IMR-90 (cell line): ENCODE data around the gene SLC39A5. TPM values are rescaled to one million over a fixed set of nuclear protein-coding genes. Genes with fewer than 3 reads are reported as not detected.
A peak's percentile ranks its signal among the peaks of the same experiment; 100 is the strongest.

Experiments used
- ATAC-seq: fragments of 200-7000 bp; cut with Tn5 transposase; 2 replicates; pipeline ENCODE4 v1.9.1; 2020; ENCODE audit warnings: low read depth, mild to moderate bottlenecking, moderate library complexity
- BruUV-seq: library from RNA; stranded (reverse); fragments of 400-500 nt; replicated peaks from 2 replicates; lab custom pipeline; 2021; lab: Mats Ljungman, UMichigan
- CTCF ChIA-PET: fragments of 300-600 bp; formaldehyde crosslinking; extraction: SDS; loops from one replicate; lab custom pipeline; 2021; ENCODE audit warnings: antibody characterized with exemption; lab: Yijun Ruan, JAX
- POLR2A ChIA-PET: fragments of 300-600 bp; sonication (Branson Sonifier 250); formaldehyde crosslinking; loops from one replicate; lab custom pipeline; 2022; ENCODE audit warnings: antibody characterized with exemption; ENCODE audit not compliant: unreplicated experiment; lab: Charles Lee
- DNase-seq: peaks from one replicate; pipeline ENCODE4 v3.0.0; 2013
- H2AFZ ChIP-seq: replicated peaks from 2 replicates; pipeline ENCODE3; 2013; ENCODE audit warnings: low read length, mild to moderate bottlenecking; ENCODE audit not compliant: poor library complexity
- H2AK5ac ChIP-seq: 2 replicates; pipeline ENCODE4 v1.6.1; 2013; ENCODE audit warnings: low read depth, low read length, inconsistent platforms
- H2AK9ac ChIP-seq: replicated peaks from 2 replicates; pipeline ENCODE3; 2013; ENCODE audit warnings: mild to moderate bottlenecking, low read depth, low read length, moderate library complexity; ENCODE audit not compliant: poor library complexity
- H2BK120ac ChIP-seq: 2 replicates; pipeline ENCODE4 v1.6.1; 2013; ENCODE audit warnings: low read depth, low read length, inconsistent platforms
- H2BK15ac ChIP-seq: 3 replicates; pipeline ENCODE4 v1.6.1; 2013; ENCODE audit warnings: low read depth, low read length, inconsistent platforms
- H2BK20ac ChIP-seq: 2 replicates; pipeline ENCODE4 v1.6.1; 2013; ENCODE audit warnings: low read depth, mild to moderate bottlenecking, inconsistent platforms, low read length, moderate library complexity
- H2BK5ac ChIP-seq: 2 replicates; pipeline ENCODE4 v1.6.1; 2013; ENCODE audit warnings: mild to moderate bottlenecking, low read depth, low read length, inconsistent platforms; ENCODE audit not compliant: poor library complexity, severe bottlenecking
- H3K14ac ChIP-seq: replicated peaks from 2 replicates; pipeline ENCODE4 v1.6.1; 2013; ENCODE audit warnings: low read depth, low read length, inconsistent platforms
- H3K18ac ChIP-seq: 2 replicates; pipeline ENCODE4 v1.6.1; 2013; ENCODE audit warnings: low read depth, low read length, control low read depth
- H3K23ac ChIP-seq: 2 replicates; pipeline ENCODE4 v1.6.1; 2013; ENCODE audit warnings: low read depth, low read length, inconsistent platforms
- H3K27ac ChIP-seq: 2 replicates; pipeline ENCODE4 v1.5.1; 2013; ENCODE audit warnings: mild to moderate bottlenecking, control low read depth, low read length; ENCODE audit not compliant: insufficient read depth
- H3K27me3 ChIP-seq: 2 replicates; pipeline ENCODE4 v1.6.1; 2013; ENCODE audit warnings: low read length; ENCODE audit not compliant: control insufficient read depth, insufficient read depth
- H3K36me3 ChIP-seq: 2 replicates; pipeline ENCODE4 v1.6.1; 2013; ENCODE audit warnings: low read length, mixed read lengths; ENCODE audit not compliant: control insufficient read depth, insufficient read depth
- H3K4ac ChIP-seq: 2 replicates; pipeline ENCODE4 v1.6.1; 2013; ENCODE audit warnings: low read depth, low read length, inconsistent platforms
- H3K4me1 ChIP-seq: 2 replicates; pipeline ENCODE4 v1.6.1; 2013; ENCODE audit warnings: low read length, mixed read lengths; ENCODE audit not compliant: control insufficient read depth, insufficient read depth
- H3K4me2 ChIP-seq: 2 replicates; pipeline ENCODE4 v1.6.1; 2013; ENCODE audit warnings: low read depth, mild to moderate bottlenecking, control low read depth, low read length, moderate library complexity
- H3K4me3 ChIP-seq: 2 replicates; pipeline ENCODE4 v1.5.1; 2013; ENCODE audit warnings: low read depth, mild to moderate bottlenecking, control low read depth, low read length, moderate library complexity; ENCODE audit not compliant: insufficient read depth
- H3K56ac ChIP-seq: 2 replicates; pipeline ENCODE4 v1.6.1; 2013; ENCODE audit warnings: low read length, inconsistent platforms; ENCODE audit not compliant: insufficient read depth; ENCODE audit errors: extremely low read depth
- H3K79me1 ChIP-seq, 2 experiments: 2 replicates each; pipeline ENCODE4 v1.6.1; 2013; ENCODE audit warnings: low read length in 2 of 2, inconsistent platforms in 1 of 2, low read depth in 1 of 2
- H3K9ac ChIP-seq: 2 replicates; pipeline ENCODE4 v1.6.1; 2013; ENCODE audit warnings: low read depth, low read length, control low read depth
- H3K9me1 ChIP-seq: 2 replicates; pipeline ENCODE4 v1.6.1; 2013; ENCODE audit warnings: low read length, inconsistent platforms; ENCODE audit not compliant: insufficient read depth
- H3K9me3 ChIP-seq: 2 replicates; pipeline ENCODE4 v1.6.1; 2013; ENCODE audit warnings: low read length; ENCODE audit not compliant: control insufficient read depth, insufficient read depth
- H4K20me1 ChIP-seq: 2 replicates; pipeline ENCODE4 v1.6.1; 2013; ENCODE audit warnings: low read length, inconsistent platforms; ENCODE audit not compliant: insufficient read depth
- H4K5ac ChIP-seq: 2 replicates; pipeline ENCODE4 v1.6.1; 2013; ENCODE audit warnings: mild to moderate bottlenecking, low read depth, low read length, control low read depth
- H4K8ac ChIP-seq, 2 experiments: 2 replicates each; pipeline ENCODE4 v1.6.1; 2013; ENCODE audit warnings: low read depth in 2 of 2, low read length in 2 of 2, control low read depth in 1 of 2, inconsistent platforms in 1 of 2
- H4K91ac ChIP-seq: 2 replicates; pipeline ENCODE4 v1.6.1; 2013; ENCODE audit warnings: low read depth, low read length, inconsistent platforms; ENCODE audit not compliant: insufficient read depth
- MAZ ChIP-seq: IDR thresholded peaks from 2 replicates; pipeline ENCODE4 v1.6.1; 2012; ENCODE audit warnings: low read depth, mild to moderate bottlenecking, low read length, improper control_type of control experiment, moderate library complexity, borderline replicate concordance
- MXI1 ChIP-seq: IDR thresholded peaks from 2 replicates; pipeline ENCODE4 v1.6.1; 2012; ENCODE audit warnings: low read depth, mild to moderate bottlenecking, low read length, moderate library complexity, borderline replicate concordance
- NFE2L2 ChIP-seq: fragments of 150-350 bp; IDR thresholded peaks from 2 replicates; pipeline ENCODE4 v1.6.1; 2016; ENCODE audit warnings: low read depth, mild to moderate bottlenecking, low read length
- POLR2A ChIP-seq: IDR thresholded peaks from 2 replicates; pipeline ENCODE4 v1.6.1; 2012; ENCODE audit warnings: mild to moderate bottlenecking, low read depth, low read length
- RAD21 ChIP-seq: IDR thresholded peaks from 2 replicates; pipeline ENCODE4 v1.6.1; 2012; ENCODE audit warnings: low read length, improper control_type of control experiment
- RFX5 ChIP-seq: IDR thresholded peaks from 2 replicates; pipeline ENCODE4 v1.8.0; 2012; ENCODE audit warnings: low read depth, mild to moderate bottlenecking, low read length, moderate library complexity
- USF2 ChIP-seq: fragments of 150-350 bp; IDR thresholded peaks from 2 replicates; pipeline ENCODE4 v1.6.1; 2017; ENCODE audit warnings: mild to moderate bottlenecking, antibody characterized with exemption, low read length, low read depth
- WGBS, 2 experiments: methylation state at CpG; one replicate each; pipeline versions ENCODE4 v1.1.5 to v1.1.7; 2013; ENCODE audit warnings: missing lambda C conversion rate in 2 of 2; ENCODE audit not compliant: insufficient read length in 1 of 2; ENCODE audit errors: extremely low coverage in 2 of 2; 5-methylcytosine and 5-hydroxymethylcytosine counted together
- dilution Hi-C: fragments of 300-500 bp; cut with HindIII; formaldehyde crosslinking; loops from one replicate; pipeline ENCODE4 v1.14.3; 2018; ENCODE audit warnings: low sequenced_read_pairs; ENCODE audit not compliant: unreplicated experiment
- in situ Hi-C: fragments of 300-500 bp; cut with MboI; formaldehyde crosslinking; loops from 3 replicates; pipeline ENCODE4 v1.14.3; 2019; ENCODE audit warnings: low sequenced_read_pairs, inconsistent platforms, mixed read lengths
- intact Hi-C: fragments of 100-400 bp; cut with micrococcal nuclease; formaldehyde crosslinking; loops from 2 replicates; pipeline ENCODE4 v1.10.0; 2022
- polyA plus RNA-seq, 3 experiments: library from polyadenylated mRNA; depleted of rRNA; stranded (reverse); fragments of >200 nt; gene quantifications; 2 replicates each; pipeline ENCODE4 v1.2.3, GENCODE V29; 2012; ENCODE audit warnings: low replicate concordance in 1 of 3
- total RNA-seq: library from RNA; depleted of rRNA; stranded (reverse); fragments of >200 nt; gene quantifications from 2 replicates; pipeline ENCODE4 v1.2.3, GENCODE V29; 2012

Gene SLC39A5
- total and polyA plus RNA-seq, 2 of the 4 experiments (the other 2 are of a cell fraction): not detected

- no peak overlapping the region for H2AK5ac ChIP-seq
- H3K4ac ChIP-seq: no peak overlapping the region; the same call in 1 of the 2 replicates
- no peak overlapping the region for H2AK9ac ChIP-seq
- no peak overlapping the region for H2BK5ac ChIP-seq
- ChIA-PET POLR2A (no interaction called here), CTCF (interaction anchor here (2.5 kb wide), 1 partner anchor 31 kb away, joined by 22 read pairs; the partner anchor contains the start of gene RNF41)
- no peak for ATAC-seq
- no peak overlapping the region for H4K91ac ChIP-seq
- DNase-seq: no peak
- H3K27me3 ChIP-seq: no peaks in the 10 kb centered on the region
- H3K4me3 ChIP-seq: no peak overlapping the region
- H3K56ac ChIP-seq: no peak overlapping the region
- peak overlapping the region; percentile 42; the same call in 1 of the 2 replicates for H3K23ac ChIP-seq
- peak overlapping the region in 1 of 2 experiments; percentile 12; a peak in 1 of 4 replicates for H4K8ac ChIP-seq
- H3K18ac ChIP-seq: no peak overlapping the region
- H4K20me1 ChIP-seq: peaks cover 14% of the 10 kb centered on the region; the same call in 1 of the 2 replicates
- peaks cover 5% of the 10 kb centered on the region; the same call in 1 of the 2 replicates for H3K9me1 ChIP-seq
- intact Hi-C loops (no loop called here), dilution Hi-C loops (no loop called here), in situ Hi-C loops (no loop called here)
- H3K27ac ChIP-seq: no peak overlapping the region
- no peak overlapping the region for H2BK120ac ChIP-seq
- 0% methylated on average over 1 of the region's 9 CpGs; no CpG with 5 or more reads in 1 of the 2 experiments for WGBS, 2 experiments
- peak overlapping the region; percentile 9 for H2AFZ ChIP-seq
- peak overlapping the region; percentile 24; the same call in 1 of the 2 replicates for H3K4me2 ChIP-seq
- no peak overlapping the region for H4K5ac ChIP-seq
- H3K9me3 ChIP-seq: no peaks in the 10 kb centered on the region
- peaks cover 5% of the 10 kb centered on the region for H3K36me3 ChIP-seq
- H3K9ac ChIP-seq: no peak overlapping the region
- no TSS peak for BruUV-seq
- TF ChIP-seq RFX5 (no peak), RAD21 (no peak), NFE2L2 (no peak), USF2 (no peak), MXI1 (no peak), MAZ (no peak), POLR2A (no peak)
- H3K79me1 ChIP-seq: peaks cover 19 to 29% of the 10 kb centered on the region in 2 experiments; a peak in 3 of 4 replicates
- H3K14ac ChIP-seq: no peak overlapping the region
- no peak overlapping the region for H2BK15ac ChIP-seq
- 0 out of 2 replicates have a peak overlapping the region, but pooled peaks have one; percentile 20 for H2BK20ac ChIP-seq
- H3K4me1 ChIP-seq: peaks cover 7% of the 10 kb centered on the region
Measured at GRCh38 chr12:56190695-56191155, 39.1 kb upstream of the SLC39A5 start.
